NCI-H345 treated with DMSO at 0.1 percent for 48 hours (cell line): ENCODE measurements around the gene TIMP2.
"Not testable (repeated sequence)": the region's sequence is repeated elsewhere in the genome, so short reads cannot be mapped to it uniquely, and the experiment has no call there.

Source experiments
- DNase-seq: peaks from one replicate; lab custom pipeline; 2025; ENCODE audit not compliant: unreplicated experiment; lab: John Stamatoyannopoulos, UW

Gene TIMP2

GRCh38 chr17:78908426-78908825 lies 16.8 kb downstream of the TIMP2 start:
- DNase-seq = peak; percentile 63

- DNase-seq = no peak
These were observed 19.6 kb downstream of the TIMP2 start for GRCh38 chr17:78905541-78905940.

- no peak for DNase-seq
These were observed 20.1 kb downstream of the TIMP2 start for GRCh38 chr17:78905116-78905515.

GRCh38 chr17:78904371-78904770 lies 20.8 kb downstream of the TIMP2 start:
- no peak for DNase-seq

GRCh38 chr17:78903101-78903779 lies 21.9 kb downstream of the TIMP2 start, which contains the start of gene CEP295NL:
TSS of gene CEP295NL (minus strand) at chr17:78903201. CDS start at chr17:78901828, 1,373 bp downstream.
- no peak for DNase-seq

GRCh38 chr17:78902231-78902630 lies 23.0 kb downstream of the TIMP2 start:
- DNase-seq = not testable (repeated sequence)

- no peak for DNase-seq
These were observed 23.4 kb downstream of the TIMP2 start for GRCh38 chr17:78901806-78902205.

- DNase-seq = no peak
These were observed 24.4 kb downstream of the TIMP2 start for GRCh38 chr17:78900816-78901215.

- DNase-seq = no peak
These were observed 25.6 kb downstream of the TIMP2 start for GRCh38 chr17:78899361-78900260.

- no peak for DNase-seq
These were observed 26.2 kb downstream of the TIMP2 start for GRCh38 chr17:78898947-78899346.

GRCh38 chr17:78898075-78898836 lies 26.9 kb downstream of the TIMP2 start:
- DNase-seq = no peak

- DNase-seq = no peak
These were observed 27.5 kb downstream of the TIMP2 start for GRCh38 chr17:78897664-78898047.

- DNase-seq = no peak
These were observed 28.1 kb downstream of the TIMP2 start for GRCh38 chr17:78896834-78897663.

- no peak for DNase-seq
These were observed 28.9 kb downstream of the TIMP2 start for GRCh38 chr17:78896091-78896833.

- DNase-seq = no peak
These were observed 29.9 kb downstream of the TIMP2 start for GRCh38 chr17:78895322-78895721.

- DNase-seq = no peak
These were observed 31.5 kb downstream of the TIMP2 start for GRCh38 chr17:78893684-78894083.

- no peak for DNase-seq
These were observed 32.2 kb downstream of the TIMP2 start for GRCh38 chr17:78892936-78893379.

GRCh38 chr17:78892520-78892919 lies 32.7 kb downstream of the TIMP2 start:
- no peak for DNase-seq

- no peak for DNase-seq
These were observed 33.1 kb downstream of the TIMP2 start for GRCh38 chr17:78892062-78892456.
